PFSK-1 (cell line): ENCODE measurements around the gene SPTBN1.

Source experiments
- FOXP2 ChIP-seq: optimal IDR thresholded peaks from 2 replicates; pipeline ENCODE3; 2011; ENCODE audit warnings: borderline replicate concordance, control low read depth, inconsistent platforms; ENCODE audit not compliant: insufficient read depth; ENCODE audit errors: extremely low read length, extremely low read depth
- POLR2AphosphoS5 ChIP-seq: IDR thresholded peaks from 2 replicates; pipeline ENCODE4 v1.6.1; 2012; ENCODE audit warnings: low read depth, mild to moderate bottlenecking, control low read depth, low read length, moderate library complexity
- REST ChIP-seq, 2 experiments: IDR thresholded peaks; 2 replicates each; pipeline versions ENCODE4 v1.6.1 to v1.8.0; 2011 to 2012; ENCODE audit warnings: low read depth in 2 of 2, low read length in 2 of 2, control low read depth in 1 of 2, inconsistent platforms in 1 of 2, mild to moderate bottlenecking in 1 of 2, moderate library complexity in 1 of 2; ENCODE audit not compliant: insufficient read depth in 1 of 2
- TAF1 ChIP-seq: IDR thresholded peaks from 2 replicates; pipeline ENCODE4 v1.6.1; 2012; ENCODE audit warnings: low read length, control low read depth, borderline replicate concordance; ENCODE audit not compliant: insufficient read depth

- TF ChIP-seq POLR2AphosphoS5 = no peak
- TF ChIP-seq REST (IDR thresholded peaks at IDR 0.05; ENCODE audit: insufficient read depth in 1 of 2, low read depth in 2 of 2, low read length in 2 of 2) = no peak
- TF ChIP-seq TAF1 = no peak
- no peak for TF ChIP-seq FOXP2
Measured at GRCh38 chr2:54553775-54554174, 97.6 kb downstream of the SPTBN1 start.
